ENCODE results near the gene CDH13.

The CDH13 gene

GRCh38 chr16:83136419-83136818, 509.6 kb downstream of the CDH13 start:
- no peak for DNase-seq

GRCh38 chr16:83136924-83137323, 510.2 kb downstream of the CDH13 start:
- DNase-seq = no peak

GRCh38 chr16:83137326-83137781, 510.6 kb downstream of the CDH13 start:
- DNase-seq = peak; percentile 6

GRCh38 chr16:83137894-83138293, 511.1 kb downstream of the CDH13 start:
- no peak for DNase-seq

GRCh38 chr16:83138512-83138911, 511.7 kb downstream of the CDH13 start:
- no peak for DNase-seq

GRCh38 chr16:83138976-83139690, 512.4 kb downstream of the CDH13 start:
- no peak for DNase-seq

- DNase-seq = no peak
These were observed 517.0 kb downstream of the CDH13 start for GRCh38 chr16:83143788-83144187.

GRCh38 chr16:83145297-83145696, 518.5 kb downstream of the CDH13 start:
- no peak for DNase-seq

- DNase-seq = no peak
These were observed 520.5 kb downstream of the CDH13 start for GRCh38 chr16:83147244-83147643.

- DNase-seq = no peak
These were observed 531.7 kb downstream of the CDH13 start for GRCh38 chr16:83158320-83158957.

- DNase-seq = no peak
These were observed 532.3 kb downstream of the CDH13 start for GRCh38 chr16:83159049-83159448.

GRCh38 chr16:83160287-83161020, 533.7 kb downstream of the CDH13 start:
- no peak for DNase-seq

GRCh38 chr16:83162791-83163190, 536.0 kb downstream of the CDH13 start:
- no peak for DNase-seq

- no peak for DNase-seq
These were observed 538.0 kb downstream of the CDH13 start for GRCh38 chr16:83164816-83165215.

- no peak for DNase-seq
These were observed 544.6 kb downstream of the CDH13 start for GRCh38 chr16:83171396-83171795.

GRCh38 chr16:83174671-83175070, 547.9 kb downstream of the CDH13 start:
- DNase-seq = no peak

GRCh38 chr16:83176802-83177201, 550.0 kb downstream of the CDH13 start:
- no peak for DNase-seq

- DNase-seq = no peak
These were observed 559.1 kb downstream of the CDH13 start for GRCh38 chr16:83185902-83186301.

- DNase-seq = no peak
These were observed 560.6 kb downstream of the CDH13 start for GRCh38 chr16:83187405-83187804.

- no peak for DNase-seq
These were observed 570.0 kb downstream of the CDH13 start for GRCh38 chr16:83196796-83197195.

GRCh38 chr16:83197450-83197849, 570.7 kb downstream of the CDH13 start:
- no peak for DNase-seq

- DNase-seq = no peak
These were observed 572.2 kb downstream of the CDH13 start for GRCh38 chr16:83198977-83199376.

- DNase-seq = no peak
These were observed 573.4 kb downstream of the CDH13 start for GRCh38 chr16:83200005-83200779.
